Measurements from ENCODE around the gene U2AF1L4.

The U2AF1L4 gene

GRCh38 chr19:35714601-35715354 is 30.4 kb downstream of the U2AF1L4 start:
- no peak for TF ChIP-seq CTCF (IDR thresholded peaks at IDR 0.05; ENCODE audit: low read depth, low read length)
- no peak for DNase-seq (ENCODE audit: low read depth, low spot score)
- in situ Hi-C loops (cut with HindIII; ENCODE audit: low sequenced_read_pairs): no loop called here
- H3K4me3 ChIP-seq (ENCODE audit: low read depth, low read length): no peak overlapping the region

GRCh38 chr19:35713904-35714495 is 31.2 kb downstream of the U2AF1L4 start:
- no peak for TF ChIP-seq CTCF (IDR thresholded peaks at IDR 0.05; ENCODE audit: low read depth, low read length)
- H3K4me3 ChIP-seq (ENCODE audit: low read depth, low read length): no peak overlapping the region
- in situ Hi-C loops (cut with HindIII; ENCODE audit: low sequenced_read_pairs): no loop called here
- DNase-seq (ENCODE audit: low read depth, low spot score): no peak

- H3K4me3 ChIP-seq (ENCODE audit: low read depth, low read length): no peak overlapping the region
- no peak for TF ChIP-seq CTCF (IDR thresholded peaks at IDR 0.05; ENCODE audit: low read depth, low read length)
- DNase-seq (ENCODE audit: low read depth, low spot score): no peak
- in situ Hi-C loops (cut with HindIII; ENCODE audit: low sequenced_read_pairs): no loop called here
These were observed 31.7 kb downstream of the U2AF1L4 start for GRCh38 chr19:35713506-35713850.

- DNase-seq (ENCODE audit: low read depth, low spot score): no peak
- no peak for TF ChIP-seq CTCF (IDR thresholded peaks at IDR 0.05; ENCODE audit: low read depth, low read length)
- no peak overlapping the region for H3K4me3 ChIP-seq (ENCODE audit: low read depth, low read length)
- in situ Hi-C loops (cut with HindIII; ENCODE audit: low sequenced_read_pairs): no loop called here
These were observed 32.4 kb downstream of the U2AF1L4 start for GRCh38 chr19:35712567-35713505.

GRCh38 chr19:35710784-35711723 is 34.2 kb downstream of the U2AF1L4 start:
- DNase-seq (ENCODE audit: low read depth, low spot score): no peak
- H3K4me3 ChIP-seq (ENCODE audit: low read depth, low read length): no peak overlapping the region
- no peak for TF ChIP-seq CTCF (IDR thresholded peaks at IDR 0.05; ENCODE audit: low read depth, low read length)
- in situ Hi-C loops (cut with HindIII; ENCODE audit: low sequenced_read_pairs): no loop called here

- in situ Hi-C loops (cut with HindIII; ENCODE audit: low sequenced_read_pairs): no loop called here
- TF ChIP-seq CTCF (IDR thresholded peaks at IDR 0.05; ENCODE audit: low read depth, low read length): no peak
- no peak overlapping the region for H3K4me3 ChIP-seq (ENCODE audit: low read depth, low read length)
- no peak for DNase-seq (ENCODE audit: low read depth, low spot score)
These were observed 36.8 kb downstream of the U2AF1L4 start for GRCh38 chr19:35708391-35708790.
